ENCODE results near the gene OR2AG1. TPM values are rescaled to one million over a fixed set of nuclear protein-coding genes. Genes with fewer than 3 reads are reported as not detected.

The OR2AG1 gene, protein sequence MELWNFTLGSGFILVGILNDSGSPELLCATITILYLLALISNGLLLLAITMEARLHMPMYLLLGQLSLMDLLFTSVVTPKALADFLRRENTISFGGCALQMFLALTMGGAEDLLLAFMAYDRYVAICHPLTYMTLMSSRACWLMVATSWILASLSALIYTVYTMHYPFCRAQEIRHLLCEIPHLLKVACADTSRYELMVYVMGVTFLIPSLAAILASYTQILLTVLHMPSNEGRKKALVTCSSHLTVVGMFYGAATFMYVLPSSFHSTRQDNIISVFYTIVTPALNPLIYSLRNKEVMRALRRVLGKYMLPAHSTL
- total RNA-seq = under 0.01 TPM

DNA sequence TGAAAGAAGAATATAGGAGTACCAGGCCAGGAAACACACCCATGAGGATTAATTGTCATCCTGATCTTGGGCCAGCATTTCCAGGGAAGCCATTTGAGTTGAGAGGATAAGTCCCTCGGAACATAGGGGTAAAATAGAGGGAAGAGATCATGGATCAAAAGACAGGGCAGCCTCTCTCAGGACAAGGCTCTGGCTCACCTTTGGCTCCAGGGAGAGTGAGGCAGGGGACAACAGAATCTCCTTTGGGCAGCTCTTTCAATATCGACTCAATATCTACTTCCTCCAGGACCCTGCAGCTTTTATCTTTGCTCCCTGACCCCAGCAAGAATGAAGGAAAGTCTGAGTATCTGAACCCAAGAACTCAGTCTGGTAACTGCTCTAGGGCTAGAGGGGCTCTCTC is at the start of gene OR2AG1:
OR2AG1 (plus strand) TSS at position 301 of the 400 bp plus-strand sequence. CDS start 2,018 bp downstream, outside the sequence.
- DNase-seq (ENCODE audit: low read depth in 2 of 3, low spot score in 2 of 3) = no peak

DNA sequence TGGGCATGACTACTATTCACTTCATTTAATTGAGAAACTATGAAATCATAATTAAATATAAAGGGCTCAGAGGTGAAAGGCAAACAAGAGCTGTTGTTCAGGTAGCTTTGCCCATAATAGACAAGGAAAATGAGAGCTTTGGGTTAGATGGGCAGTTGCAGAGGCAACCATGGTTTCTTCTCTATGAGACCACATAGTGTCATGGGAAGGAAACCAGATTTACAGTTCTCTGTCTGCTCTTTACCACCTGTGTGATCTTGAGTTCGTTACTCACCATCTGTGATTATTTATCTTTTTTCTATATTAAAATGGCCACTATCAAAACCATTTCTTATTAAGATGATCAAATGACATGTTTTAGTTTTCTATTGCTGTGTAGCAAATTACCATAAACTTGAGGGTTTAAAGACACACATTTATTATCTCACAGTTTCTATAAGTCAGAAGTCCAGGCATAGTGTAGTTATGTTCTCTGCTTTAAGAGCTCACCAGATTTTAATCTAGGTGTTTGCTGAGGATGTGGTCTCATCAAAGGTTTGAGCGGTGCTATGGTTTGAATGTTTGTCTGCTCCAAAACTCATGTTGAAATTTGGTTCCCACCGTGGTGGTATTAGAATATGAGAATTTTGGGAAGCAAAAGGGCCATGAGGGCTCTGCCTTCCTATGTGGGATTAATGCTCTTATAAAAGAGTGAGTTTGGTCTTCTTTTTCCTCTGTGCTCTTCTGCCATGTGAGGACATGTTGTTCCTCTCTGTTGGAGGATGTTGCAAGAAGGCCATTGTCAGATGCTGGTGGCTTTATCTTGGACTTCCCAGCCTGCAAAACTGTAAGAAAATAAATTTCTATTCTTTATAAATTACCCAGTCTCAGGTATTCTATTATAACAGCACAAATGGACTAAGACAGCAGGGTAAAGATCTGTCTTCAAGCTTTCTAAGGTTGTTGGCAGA is 49.2 kb upstream of the OR2AG1 start:
- no peak for DNase-seq (ENCODE audit: low read depth in 2 of 3, low spot score in 2 of 3)

DNA sequence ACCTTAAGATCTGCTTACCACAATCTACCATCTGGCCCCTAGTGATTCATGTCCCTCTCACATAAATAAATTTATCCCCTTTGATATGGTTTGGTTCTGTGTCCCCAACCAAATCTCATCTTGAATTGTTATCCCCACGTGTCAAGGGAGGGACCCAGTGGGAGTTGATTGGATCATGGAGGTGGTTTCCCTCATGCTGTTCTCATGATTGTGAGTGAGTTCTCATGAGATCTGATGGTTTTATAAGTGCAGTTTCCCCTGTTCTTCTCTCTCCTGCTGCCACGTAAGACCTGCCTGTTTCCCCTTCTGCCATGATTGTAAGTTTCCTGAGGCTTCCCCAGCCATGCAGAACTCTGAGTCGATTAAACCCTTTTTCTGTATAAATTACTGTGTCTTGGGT is 48.2 kb upstream of the OR2AG1 start:
- DNase-seq (ENCODE audit: low read depth in 2 of 3, low spot score in 2 of 3) = no peak

- DNase-seq (ENCODE audit: low read depth in 2 of 3, low spot score in 2 of 3) = peak in 2 of 3 donors; percentile 39 to 60
Measured at GRCh38 chr11:6735306-6735705, 47.5 kb upstream of the OR2AG1 start.

- DNase-seq (ENCODE audit: low read depth in 2 of 3, low spot score in 2 of 3) = no peak
Measured at GRCh38 chr11:6736495-6737121, 46.2 kb upstream of the OR2AG1 start.

DNA sequence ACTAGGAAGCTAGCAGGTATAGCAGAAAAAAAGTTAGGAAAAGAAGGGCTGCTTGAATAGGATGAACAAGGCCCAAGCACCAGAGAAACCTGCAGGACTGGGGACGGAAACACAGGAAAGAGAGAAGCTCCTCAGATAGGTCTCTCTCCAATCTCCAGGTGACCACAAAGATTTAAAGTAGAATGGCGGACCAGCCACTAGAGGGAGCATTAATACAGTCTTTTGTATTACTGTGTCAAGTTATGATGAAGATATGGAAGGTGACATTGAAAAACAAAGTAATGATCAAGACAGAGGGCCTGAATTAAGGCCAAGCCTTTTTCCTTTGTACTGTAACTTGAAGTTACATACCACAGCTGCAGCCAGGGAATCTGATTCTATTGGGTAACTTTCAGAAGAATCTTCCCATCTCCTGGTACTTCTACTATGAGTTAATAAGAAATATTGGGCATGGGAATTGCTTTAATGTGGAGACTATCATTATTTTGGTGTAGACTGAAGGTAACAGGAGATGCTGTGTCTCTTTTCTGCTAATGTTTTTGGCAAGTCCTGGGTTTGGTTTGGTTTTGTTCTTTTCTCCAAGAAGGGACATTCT is 44.9 kb upstream of the OR2AG1 start:
- peak; percentile 58 to 85 (median 64) for DNase-seq (ENCODE audit: low read depth in 2 of 3, low spot score in 2 of 3)

DNA sequence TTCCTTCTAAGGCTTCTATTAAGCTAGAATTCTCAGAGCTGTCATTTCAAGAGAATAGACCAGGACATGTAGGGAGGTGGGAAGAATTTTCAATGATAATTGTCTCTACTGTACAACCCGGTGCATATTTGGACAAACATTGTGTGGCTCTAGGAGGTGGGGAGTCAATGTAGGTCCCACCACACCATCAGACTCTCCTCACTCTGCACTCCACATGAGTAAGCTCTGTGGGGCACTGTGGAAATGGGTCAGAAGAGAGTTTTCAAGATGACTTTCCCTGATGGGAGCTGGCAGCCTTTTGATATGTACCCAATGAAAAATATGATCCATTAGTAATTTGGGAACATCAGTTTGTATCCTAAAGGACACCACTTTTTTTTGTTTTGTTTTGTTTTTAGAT is 44.2 kb upstream of the OR2AG1 start:
- DNase-seq (ENCODE audit: low read depth in 2 of 3, low spot score in 2 of 3) = no peak

DNA sequence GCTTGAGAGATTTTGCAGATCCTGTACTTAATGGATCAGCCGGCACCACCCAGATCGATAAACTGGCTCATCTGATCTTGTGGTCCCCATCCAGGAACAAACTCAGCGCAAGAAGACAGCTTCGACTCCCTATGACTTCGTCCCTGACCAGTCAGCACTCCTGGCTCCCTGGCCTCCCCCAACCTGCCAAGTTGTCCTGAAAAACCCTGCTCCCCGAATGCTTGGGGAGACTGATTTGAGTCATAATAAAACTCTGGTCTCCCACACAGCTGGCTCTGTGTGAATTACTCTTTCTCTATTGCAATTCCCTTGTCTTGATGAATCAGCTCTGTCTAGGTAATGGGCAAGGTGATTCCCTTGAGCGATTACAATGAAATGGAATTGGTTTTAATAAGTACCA is 40.6 kb upstream of the OR2AG1 start:
- DNase-seq (ENCODE audit: low read depth in 2 of 3, low spot score in 2 of 3) = no peak

GRCh38 chr11:6745018-6745417 is 37.8 kb upstream of the OR2AG1 start:
- DNase-seq (ENCODE audit: low read depth in 2 of 3, low spot score in 2 of 3) = no peak

DNA sequence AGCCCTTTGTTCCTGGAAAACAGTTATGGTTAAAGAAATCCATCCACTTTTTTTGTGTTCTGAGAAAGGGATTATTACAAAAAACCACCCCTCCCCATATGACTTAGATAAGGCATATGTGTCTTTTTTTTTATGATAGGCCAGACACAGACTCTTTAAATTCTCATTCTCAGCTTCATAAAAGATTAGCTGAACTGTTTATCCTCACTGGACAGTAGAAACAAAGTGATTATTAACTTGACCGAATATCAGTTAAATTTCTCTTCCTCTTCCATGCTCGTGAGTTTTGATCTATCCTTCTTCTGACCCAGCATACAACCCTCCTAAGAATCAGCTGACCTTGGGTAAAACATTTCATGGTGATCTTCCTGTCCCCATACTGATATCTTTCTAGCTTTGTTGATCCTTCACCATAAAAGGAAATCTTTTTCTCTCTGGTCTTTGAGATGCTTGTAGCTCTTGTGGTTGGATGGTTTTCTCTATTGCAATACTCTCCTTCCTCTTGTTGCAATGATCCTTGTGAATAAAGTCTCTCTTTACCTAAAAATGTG is 37.3 kb upstream of the OR2AG1 start:
- no peak for DNase-seq (ENCODE audit: low read depth in 2 of 3, low spot score in 2 of 3)

- DNase-seq (ENCODE audit: low read depth in 2 of 3, low spot score in 2 of 3) = peak; percentile 21 to 70 (median 59)
Measured at GRCh38 chr11:6746086-6746618, 36.7 kb upstream of the OR2AG1 start.

DNA sequence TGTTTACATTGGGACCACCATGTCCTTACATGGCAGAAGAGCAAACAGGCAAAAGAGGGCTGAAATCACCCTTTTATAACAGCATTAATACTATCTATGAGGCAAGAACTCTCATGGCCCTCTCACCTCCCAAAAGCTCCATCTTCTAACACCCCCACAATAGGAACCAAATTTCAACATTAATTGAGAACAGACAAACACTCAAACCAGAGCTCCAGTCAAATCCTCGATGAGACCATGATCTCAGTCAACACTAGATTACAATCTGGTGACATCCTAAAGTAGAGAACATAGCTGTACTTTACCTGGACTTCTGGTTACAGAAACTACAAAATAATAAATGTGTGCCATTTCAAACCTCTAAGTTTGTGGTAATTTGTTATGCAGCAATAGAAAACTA is 36.2 kb upstream of the OR2AG1 start:
- no peak for DNase-seq (ENCODE audit: low read depth in 2 of 3, low spot score in 2 of 3)

- peak in 1 of 3 donors; percentile 40 for DNase-seq (ENCODE audit: low read depth in 2 of 3, low spot score in 2 of 3)
Measured at GRCh38 chr11:6747097-6747668, 35.6 kb upstream of the OR2AG1 start.

GRCh38 chr11:6755303-6755952 is 27.4 kb upstream of the OR2AG1 start:
- DNase-seq (ENCODE audit: low read depth in 2 of 3, low spot score in 2 of 3) = peak in 2 of 3 donors; percentile 49

DNA sequence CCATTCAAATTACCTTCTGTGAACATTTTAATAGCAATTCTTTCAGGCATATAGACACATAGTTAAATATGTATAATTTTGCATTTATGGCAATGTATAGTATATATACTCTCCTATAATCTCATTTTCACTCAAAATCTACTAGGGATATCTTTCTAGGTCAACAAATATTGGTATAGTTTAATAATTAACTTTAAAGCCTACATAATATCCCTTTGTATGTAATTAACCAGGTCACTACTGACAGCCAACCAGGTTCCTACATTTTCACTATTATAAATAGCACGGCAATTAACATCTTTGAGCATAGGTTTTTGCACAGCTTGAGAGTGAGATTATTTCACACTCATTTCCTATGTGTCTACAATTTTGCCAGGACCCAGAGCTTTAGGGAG is 26.9 kb upstream of the OR2AG1 start:
- no peak for DNase-seq (ENCODE audit: low read depth in 2 of 3, low spot score in 2 of 3)

DNA sequence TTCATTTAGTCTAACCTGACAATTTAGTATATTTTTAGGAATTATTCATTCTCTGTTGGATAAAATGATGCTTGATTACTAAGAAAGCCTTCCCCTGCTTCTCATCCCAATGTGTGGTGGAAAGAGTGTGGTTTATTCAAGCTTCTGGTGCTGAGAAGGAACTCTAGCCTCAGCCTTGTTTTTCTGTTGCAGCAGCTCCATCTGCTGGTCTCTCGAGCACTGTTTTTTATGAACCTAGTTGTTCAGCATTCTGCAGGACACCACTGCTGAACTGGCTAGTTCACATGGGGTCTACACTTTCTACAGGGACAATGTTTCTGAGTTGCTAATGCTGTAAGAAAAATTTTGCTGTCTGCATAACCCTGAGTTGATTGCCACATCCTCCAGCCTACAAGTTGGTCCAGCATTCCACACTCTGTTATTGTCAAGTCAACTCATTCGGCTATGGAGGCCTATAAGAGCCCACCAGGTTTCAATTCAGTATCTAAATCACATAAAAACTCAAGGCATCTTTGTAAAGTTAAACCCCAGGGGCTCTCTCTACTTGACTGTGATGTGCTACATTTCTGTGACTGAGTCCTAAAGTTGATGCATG is 25.4 kb upstream of the OR2AG1 start:
- peak; percentile 33 to 74 (median 65) for DNase-seq (ENCODE audit: low read depth in 2 of 3, low spot score in 2 of 3)

- DNase-seq (ENCODE audit: low read depth in 2 of 3, low spot score in 2 of 3) = peak in 2 of 3 donors; percentile 59 to 81
Measured at GRCh38 chr11:6771926-6772893, 10.6 kb upstream of the OR2AG1 start, which contains the start of gene OR2AG2. OR2AG2 (minus strand) TSS chr11:6771976; CDS start chr11:6768957, 3,019 bp downstream.

DNA sequence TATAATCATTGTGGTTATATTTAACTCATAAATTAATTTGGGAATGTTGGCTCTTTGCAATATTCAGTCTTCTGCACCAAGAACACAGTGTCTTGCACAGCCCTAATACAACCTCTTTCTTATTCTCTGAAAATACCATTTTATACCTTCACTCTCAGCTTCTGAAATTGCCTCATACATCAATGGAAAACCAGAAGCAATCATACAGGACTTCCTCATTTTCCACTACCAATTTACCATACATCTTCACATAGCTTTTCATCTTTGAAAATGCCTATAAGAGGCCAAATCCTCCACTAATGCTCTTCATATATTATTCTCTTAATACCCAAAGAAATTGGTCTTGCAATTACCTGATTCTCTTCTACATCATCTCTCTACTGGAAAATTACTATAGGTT is 4.3 kb upstream of the OR2AG1 start:
- DNase-seq (ENCODE audit: low read depth in 2 of 3, low spot score in 2 of 3) = no peak

Measured in hematopoietic multipotent progenitor cell (in vitro differentiated cells).